K562 (cell line): ENCODE data around the gene INO80C. TPM values are rescaled to one million over a fixed set of nuclear protein-coding genes. Genes with fewer than 3 reads are reported as not detected.
A peak's percentile ranks its signal among the peaks of the same experiment; 100 is the strongest.

ENCODE experiments used
- ATAC-seq: fragments of 200-7000 bp; cut with Tn5 transposase; 3 replicates; pipeline ENCODE4 v1.9.1; 2020; ENCODE audit warnings: moderate library complexity
- BruUV-seq: library from RNA; stranded (reverse); fragments of 400-500 nt; replicated peaks from 2 replicates; lab custom pipeline; 2021; lab: Mats Ljungman, UMichigan
- CTCF ChIA-PET: fragments of 300-600 bp; formaldehyde crosslinking; extraction: SDS; loops from one replicate; lab custom pipeline; 2021; ENCODE audit warnings: low intra/inter-chr PET ratio; lab: Yijun Ruan, JAX
- POLR2A ChIA-PET: fragments of 300-600, 350-650 bp; sonication (Branson Sonifier 250); formaldehyde crosslinking; extraction: SDS; loops from one replicate; lab custom pipeline; 2021; ENCODE audit warnings: antibody characterized with exemption, inconsistent platforms; lab: Yijun Ruan, JAX
- DNase-seq, 4 experiments: peaks; one replicate each; pipeline versions ENCODE4 v3.0.0 to v3.0.0-alpha.2; 2011 to 2018; ENCODE audit warnings: low spot score in 3 of 4, mixed read lengths in 3 of 4; ENCODE audit errors: extremely low read depth in 1 of 4
- FAIRE-seq: peaks from 2 replicates; lab custom pipeline; 2011; peaks lifted over from hg19 to GRCh38; lab: Jason Lieb, UNC
- H2AFZ ChIP-seq: 2 replicates; pipeline ENCODE4 v1.6.0; 2011; ENCODE audit warnings: low read depth, low read length, control low read depth, inconsistent platforms
- H3K27ac ChIP-seq: fragments of 200-600 bp; 3 replicates; pipeline ENCODE4 v1.8.0; 2011; ENCODE audit warnings: low read depth, mild to moderate bottlenecking, control low read depth, inconsistent platforms, low read length, moderate library complexity, mixed read lengths; ENCODE audit errors: extremely low read depth
- H3K27me3 ChIP-seq, 2 experiments: fragments of 300-600 bp in 1 of 2; 2 replicates in 1 of 2; 3 replicates in 1 of 2; pipeline versions ENCODE4 v1.6.0 to v1.8.0; 2011; ENCODE audit warnings: inconsistent platforms in 2 of 2, low read length in 2 of 2, mild to moderate bottlenecking in 1 of 2, mixed read lengths in 1 of 2, moderate library complexity in 1 of 2; ENCODE audit not compliant: control insufficient read depth in 2 of 2, insufficient read depth in 2 of 2
- H3K36me3 ChIP-seq: fragments of 300-600 bp; 3 replicates; pipeline ENCODE4 v1.8.0; 2011; ENCODE audit warnings: mild to moderate bottlenecking, low read length, inconsistent platforms; ENCODE audit not compliant: control insufficient read depth, insufficient read depth
- H3K4me1 ChIP-seq, 2 experiments: fragments of 200-600 bp in 1 of 2; replicated peaks in 1 of 2; 2 replicates in 1 of 2; 3 replicates in 1 of 2; pipeline versions ENCODE4 v1.5.1 to v1.8.0; 2011; ENCODE audit warnings: inconsistent platforms in 2 of 2, low read length in 2 of 2, mild to moderate bottlenecking in 1 of 2, mixed read lengths in 1 of 2, moderate library complexity in 1 of 2; ENCODE audit not compliant: control insufficient read depth in 2 of 2, insufficient read depth in 2 of 2
- H3K4me2 ChIP-seq: 2 replicates; pipeline ENCODE4 v1.6.1; 2011; ENCODE audit warnings: low read length, control low read depth, inconsistent platforms, mixed read lengths; ENCODE audit not compliant: insufficient read depth
- H3K4me3 ChIP-seq: fragments of 200-600 bp; sonication (generic), shearing (Covaris generic); 2 replicates; pipeline ENCODE4 v1.5.1; 2016; ENCODE audit warnings: control low read depth, inconsistent platforms
- H3K79me2 ChIP-seq: fragments of 200-600 bp; 3 replicates; pipeline ENCODE4 v1.8.0; 2011; ENCODE audit warnings: low read length, inconsistent platforms; ENCODE audit not compliant: control insufficient read depth, insufficient read depth
- H3K9ac ChIP-seq, 2 experiments: 2 replicates each; pipeline versions ENCODE4 v1.6.0 to v1.6.1; 2011; ENCODE audit warnings: low read depth in 2 of 2, low read length in 2 of 2, control low read depth in 1 of 2, inconsistent platforms in 1 of 2, mild to moderate bottlenecking in 1 of 2, mixed read lengths in 1 of 2; ENCODE audit not compliant: insufficient read depth in 1 of 2
- H3K9me1 ChIP-seq: one replicate; pipeline ENCODE4 v1.6.0; 2011; ENCODE audit warnings: inconsistent platforms, mild to moderate bottlenecking, low read length, moderate library complexity; ENCODE audit not compliant: control insufficient read depth, insufficient read depth
- H3K9me3 ChIP-seq: replicated peaks from 2 replicates; pipeline ENCODE4 v1.5.1; 2011; ENCODE audit warnings: low read depth, low read length, inconsistent platforms; ENCODE audit not compliant: control insufficient read depth, insufficient read depth
- H4K20me1 ChIP-seq: replicated peaks from 2 replicates; pipeline ENCODE4 v1.6.1; 2011; ENCODE audit warnings: low read length, inconsistent platforms, mixed read lengths; ENCODE audit not compliant: control insufficient read depth, insufficient read depth
- JUND ChIP-seq, 2 experiments: IDR thresholded peaks; 2 replicates in 1 of 2; 3 replicates in 1 of 2; pipeline ENCODE4 v1.6.1; 2011; ENCODE audit warnings: borderline replicate concordance in 2 of 2, low read depth in 2 of 2, low read length in 2 of 2, improper control_type of control experiment in 1 of 2, missing biosample characterization in 1 of 2, missing genetic modification characterization in 1 of 2, missing genetic modification reagents in 1 of 2
- L3MBTL2 ChIP-seq: fragments of 450-650 bp; IDR thresholded peaks from 2 replicates; pipeline ENCODE4 v1.6.1; 2016; ENCODE audit warnings: mild to moderate bottlenecking, moderate library complexity
- POLR2B ChIP-seq: fragments of 450-650 bp; IDR thresholded peaks from 2 replicates; pipeline ENCODE4 v1.6.1; 2018; ENCODE audit warnings: low read depth; ENCODE audit not compliant: partially characterized antibody
- SREBF1 ChIP-seq: fragments of 150-350 bp; IDR thresholded peaks from 2 replicates; pipeline ENCODE4 v1.6.1; 2014; ENCODE audit warnings: antibody characterized with exemption, low read depth, low read length, borderline replicate concordance
- TFAM ChIP-seq: fragments of 250-450 bp; sonication (Bioruptor Pico); conservative IDR thresholded peaks from 2 replicates; pipeline ENCODE4 v1.5.0; 2021; ENCODE audit warnings: mild to moderate bottlenecking, moderate library complexity
- WGBS: fragments of 100-300 bp; shearing (Covaris generic); methylation state at CpG from one replicate; pipeline ENCODE4 v1.1.6; 2016; ENCODE audit warnings: low coverage, mixed read lengths; ENCODE audit not compliant: insufficient coverage; ENCODE audit errors: missing lambda C conversion rate; 5-methylcytosine and 5-hydroxymethylcytosine counted together
- in situ Hi-C: fragments of 300-500 bp; cut with MboI; formaldehyde crosslinking; loops from 4 replicates; pipeline ENCODE4 v1.15.0; 2018; ENCODE audit warnings: inconsistent platforms, mixed read lengths
- intact Hi-C: fragments of 100-400 bp; cut with micrococcal nuclease; formaldehyde crosslinking; loops from 2 replicates; pipeline ENCODE4 v1.14.2; 2022
- polyA plus RNA-seq, 8 experiments: library from polyadenylated mRNA; depleted of rRNA in 4 of 8; stranded (reverse) in 5 of 8; unstranded in 3 of 8; fragments of >200 nt; fragmentation: Nextera tagmentation in 2 of 8; fragmentation: Illumina TruSeq in 1 of 8; extraction: Ambion mirVana in 2 of 8; extraction: Trizol in 1 of 8; gene quantifications; 2 replicates each; pipeline versions ENCODE4 v1.2.1 to v1.2.3, GENCODE V29; 2011 to 2014; ENCODE audit warnings: inconsistent platforms in 1 of 8, missing spikeins in 1 of 8
- total RNA-seq, 7 experiments: library from RNA; depleted of rRNA in 6 of 7; stranded (reverse); fragments of >200 nt in 6 of 7; fragmentation: Illumina TruSeq in 2 of 7; extraction: Trizol in 2 of 7; gene quantifications; 2 replicates each; pipeline versions ENCODE4 v1.2.1 to v1.2.3, GENCODE V29; 2011 to 2021; ENCODE audit warnings: low replicate concordance in 1 of 7
- TF ChIP-seq, protein P1 (sequence below): sonication (generic); formaldehyde crosslinking; IDR thresholded peaks from 2 replicates; pipeline ENCODE4 v1.8.1; 2023; ENCODE audit warnings: mild to moderate bottlenecking, missing genetic modification reagents
- TF ChIP-seq, protein P2 (sequence below): sonication (generic); formaldehyde crosslinking; IDR thresholded peaks from 2 replicates; pipeline ENCODE4 v1.5.0; 2020; ENCODE audit warnings: missing genetic modification reagents
- TF ChIP-seq, protein P3 (sequence below): fragments of 450-650 bp; IDR thresholded peaks from 2 replicates; pipeline ENCODE4 v1.6.1; 2016; ENCODE audit warnings: mild to moderate bottlenecking, moderate library complexity

Gene INO80C
- total and polyA plus RNA-seq, 9 of the 15 experiments (the other 6 are each of a cell fraction or from before 2014, with no cell fraction given), result 14.3 to 53.3 (median 46.6) TPM

DNA sequence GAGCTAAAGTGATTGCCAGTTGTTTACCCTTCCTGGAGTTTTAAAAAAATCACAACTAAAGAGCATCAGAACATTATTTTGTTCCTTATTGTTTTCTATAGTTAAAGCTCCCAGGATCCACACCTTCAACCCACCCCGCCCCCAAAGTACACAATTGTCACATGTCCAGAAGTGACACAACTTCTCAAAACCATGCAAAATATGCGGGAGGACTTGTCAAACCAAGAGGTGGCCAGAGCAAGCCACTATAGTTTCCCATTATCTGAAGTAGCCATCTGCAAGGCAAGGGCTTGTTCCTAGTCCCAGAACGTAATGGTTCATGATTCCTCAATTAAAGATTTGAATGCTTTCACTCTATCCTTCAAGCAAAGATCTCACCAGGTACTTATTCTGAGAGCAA lies 9.9 kb upstream of the INO80C start:
- intact Hi-C loops (no loop called here), in situ Hi-C loops (no loop called here)
- no peaks in the 10 kb centered on the region for H3K9me1 ChIP-seq
- ChIA-PET POLR2A (interaction anchor here (1.2 to 3.2 kb wide), 2 partner anchors 9 to 10 kb away, joined by 3 to 16 read pairs; partner anchors contain the start of gene INO80C), CTCF (no interaction called here)
- H3K9ac ChIP-seq, result 0 out of 4 replicates have a peak overlapping the region, but pooled peaks of 1 of the 2 experiments have one; percentile 31
- H3K27me3 ChIP-seq, result no peaks in the 10 kb centered on the region; a peak in 1 of 5 replicates
- no peak overlapping the region for H3K4me2 ChIP-seq
- no peak overlapping the region for H3K4me3 ChIP-seq
- peaks cover 3 to 27% of the 10 kb centered on the region in 2 experiments for H3K4me1 ChIP-seq
- H3K36me3 ChIP-seq, result no peaks in the 10 kb centered on the region
- peak overlapping the region; percentile 57 for H2AFZ ChIP-seq
- FAIRE-seq (peak; percentile 37), DNase-seq (peak in 1 of 4 experiments; percentile 40), ATAC-seq (peak; percentile 51)
- WGBS, result 6% methylated on average over 3 of the region's 3 CpGs
- no peaks in the 10 kb centered on the region for H3K79me2 ChIP-seq
- H4K20me1 ChIP-seq, result no peaks in the 10 kb centered on the region
- H3K27ac ChIP-seq, result no peak overlapping the region
- BruUV-seq, result no TSS peak
- no peaks in the 10 kb centered on the region for H3K9me3 ChIP-seq
- TF ChIP-seq, protein P1, sequence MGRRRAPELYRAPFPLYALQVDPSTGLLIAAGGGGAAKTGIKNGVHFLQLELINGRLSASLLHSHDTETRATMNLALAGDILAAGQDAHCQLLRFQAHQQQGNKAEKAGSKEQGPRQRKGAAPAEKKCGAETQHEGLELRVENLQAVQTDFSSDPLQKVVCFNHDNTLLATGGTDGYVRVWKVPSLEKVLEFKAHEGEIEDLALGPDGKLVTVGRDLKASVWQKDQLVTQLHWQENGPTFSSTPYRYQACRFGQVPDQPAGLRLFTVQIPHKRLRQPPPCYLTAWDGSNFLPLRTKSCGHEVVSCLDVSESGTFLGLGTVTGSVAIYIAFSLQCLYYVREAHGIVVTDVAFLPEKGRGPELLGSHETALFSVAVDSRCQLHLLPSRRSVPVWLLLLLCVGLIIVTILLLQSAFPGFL, result no peak
- TF ChIP-seq, protein P2, sequence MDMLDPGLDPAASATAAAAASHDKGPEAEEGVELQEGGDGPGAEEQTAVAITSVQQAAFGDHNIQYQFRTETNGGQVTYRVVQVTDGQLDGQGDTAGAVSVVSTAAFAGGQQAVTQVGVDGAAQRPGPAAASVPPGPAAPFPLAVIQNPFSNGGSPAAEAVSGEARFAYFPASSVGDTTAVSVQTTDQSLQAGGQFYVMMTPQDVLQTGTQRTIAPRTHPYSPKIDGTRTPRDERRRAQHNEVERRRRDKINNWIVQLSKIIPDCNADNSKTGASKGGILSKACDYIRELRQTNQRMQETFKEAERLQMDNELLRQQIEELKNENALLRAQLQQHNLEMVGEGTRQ (CRISPR knock-in tag), result peak; percentile 45; the same call in 1 of the 2 replicates
- no peak for TF ChIP-seq SREBF1
- no peak for TF ChIP-seq JUND (IDR thresholded peaks at IDR 0.05; ENCODE audit: borderline replicate concordance, low read depth, low read length)
- TF ChIP-seq JUND (tag; IDR thresholded peaks at IDR 0.05; ENCODE audit: borderline replicate concordance, low read depth, low read length), result 0 out of 3 replicates have a peak, but pooled peaks have one; percentile 38
- TF ChIP-seq TFAM (CRISPR knock-in tag), result no peak
- TF ChIP-seq POLR2B, result no peak
- TF ChIP-seq, protein P3, sequence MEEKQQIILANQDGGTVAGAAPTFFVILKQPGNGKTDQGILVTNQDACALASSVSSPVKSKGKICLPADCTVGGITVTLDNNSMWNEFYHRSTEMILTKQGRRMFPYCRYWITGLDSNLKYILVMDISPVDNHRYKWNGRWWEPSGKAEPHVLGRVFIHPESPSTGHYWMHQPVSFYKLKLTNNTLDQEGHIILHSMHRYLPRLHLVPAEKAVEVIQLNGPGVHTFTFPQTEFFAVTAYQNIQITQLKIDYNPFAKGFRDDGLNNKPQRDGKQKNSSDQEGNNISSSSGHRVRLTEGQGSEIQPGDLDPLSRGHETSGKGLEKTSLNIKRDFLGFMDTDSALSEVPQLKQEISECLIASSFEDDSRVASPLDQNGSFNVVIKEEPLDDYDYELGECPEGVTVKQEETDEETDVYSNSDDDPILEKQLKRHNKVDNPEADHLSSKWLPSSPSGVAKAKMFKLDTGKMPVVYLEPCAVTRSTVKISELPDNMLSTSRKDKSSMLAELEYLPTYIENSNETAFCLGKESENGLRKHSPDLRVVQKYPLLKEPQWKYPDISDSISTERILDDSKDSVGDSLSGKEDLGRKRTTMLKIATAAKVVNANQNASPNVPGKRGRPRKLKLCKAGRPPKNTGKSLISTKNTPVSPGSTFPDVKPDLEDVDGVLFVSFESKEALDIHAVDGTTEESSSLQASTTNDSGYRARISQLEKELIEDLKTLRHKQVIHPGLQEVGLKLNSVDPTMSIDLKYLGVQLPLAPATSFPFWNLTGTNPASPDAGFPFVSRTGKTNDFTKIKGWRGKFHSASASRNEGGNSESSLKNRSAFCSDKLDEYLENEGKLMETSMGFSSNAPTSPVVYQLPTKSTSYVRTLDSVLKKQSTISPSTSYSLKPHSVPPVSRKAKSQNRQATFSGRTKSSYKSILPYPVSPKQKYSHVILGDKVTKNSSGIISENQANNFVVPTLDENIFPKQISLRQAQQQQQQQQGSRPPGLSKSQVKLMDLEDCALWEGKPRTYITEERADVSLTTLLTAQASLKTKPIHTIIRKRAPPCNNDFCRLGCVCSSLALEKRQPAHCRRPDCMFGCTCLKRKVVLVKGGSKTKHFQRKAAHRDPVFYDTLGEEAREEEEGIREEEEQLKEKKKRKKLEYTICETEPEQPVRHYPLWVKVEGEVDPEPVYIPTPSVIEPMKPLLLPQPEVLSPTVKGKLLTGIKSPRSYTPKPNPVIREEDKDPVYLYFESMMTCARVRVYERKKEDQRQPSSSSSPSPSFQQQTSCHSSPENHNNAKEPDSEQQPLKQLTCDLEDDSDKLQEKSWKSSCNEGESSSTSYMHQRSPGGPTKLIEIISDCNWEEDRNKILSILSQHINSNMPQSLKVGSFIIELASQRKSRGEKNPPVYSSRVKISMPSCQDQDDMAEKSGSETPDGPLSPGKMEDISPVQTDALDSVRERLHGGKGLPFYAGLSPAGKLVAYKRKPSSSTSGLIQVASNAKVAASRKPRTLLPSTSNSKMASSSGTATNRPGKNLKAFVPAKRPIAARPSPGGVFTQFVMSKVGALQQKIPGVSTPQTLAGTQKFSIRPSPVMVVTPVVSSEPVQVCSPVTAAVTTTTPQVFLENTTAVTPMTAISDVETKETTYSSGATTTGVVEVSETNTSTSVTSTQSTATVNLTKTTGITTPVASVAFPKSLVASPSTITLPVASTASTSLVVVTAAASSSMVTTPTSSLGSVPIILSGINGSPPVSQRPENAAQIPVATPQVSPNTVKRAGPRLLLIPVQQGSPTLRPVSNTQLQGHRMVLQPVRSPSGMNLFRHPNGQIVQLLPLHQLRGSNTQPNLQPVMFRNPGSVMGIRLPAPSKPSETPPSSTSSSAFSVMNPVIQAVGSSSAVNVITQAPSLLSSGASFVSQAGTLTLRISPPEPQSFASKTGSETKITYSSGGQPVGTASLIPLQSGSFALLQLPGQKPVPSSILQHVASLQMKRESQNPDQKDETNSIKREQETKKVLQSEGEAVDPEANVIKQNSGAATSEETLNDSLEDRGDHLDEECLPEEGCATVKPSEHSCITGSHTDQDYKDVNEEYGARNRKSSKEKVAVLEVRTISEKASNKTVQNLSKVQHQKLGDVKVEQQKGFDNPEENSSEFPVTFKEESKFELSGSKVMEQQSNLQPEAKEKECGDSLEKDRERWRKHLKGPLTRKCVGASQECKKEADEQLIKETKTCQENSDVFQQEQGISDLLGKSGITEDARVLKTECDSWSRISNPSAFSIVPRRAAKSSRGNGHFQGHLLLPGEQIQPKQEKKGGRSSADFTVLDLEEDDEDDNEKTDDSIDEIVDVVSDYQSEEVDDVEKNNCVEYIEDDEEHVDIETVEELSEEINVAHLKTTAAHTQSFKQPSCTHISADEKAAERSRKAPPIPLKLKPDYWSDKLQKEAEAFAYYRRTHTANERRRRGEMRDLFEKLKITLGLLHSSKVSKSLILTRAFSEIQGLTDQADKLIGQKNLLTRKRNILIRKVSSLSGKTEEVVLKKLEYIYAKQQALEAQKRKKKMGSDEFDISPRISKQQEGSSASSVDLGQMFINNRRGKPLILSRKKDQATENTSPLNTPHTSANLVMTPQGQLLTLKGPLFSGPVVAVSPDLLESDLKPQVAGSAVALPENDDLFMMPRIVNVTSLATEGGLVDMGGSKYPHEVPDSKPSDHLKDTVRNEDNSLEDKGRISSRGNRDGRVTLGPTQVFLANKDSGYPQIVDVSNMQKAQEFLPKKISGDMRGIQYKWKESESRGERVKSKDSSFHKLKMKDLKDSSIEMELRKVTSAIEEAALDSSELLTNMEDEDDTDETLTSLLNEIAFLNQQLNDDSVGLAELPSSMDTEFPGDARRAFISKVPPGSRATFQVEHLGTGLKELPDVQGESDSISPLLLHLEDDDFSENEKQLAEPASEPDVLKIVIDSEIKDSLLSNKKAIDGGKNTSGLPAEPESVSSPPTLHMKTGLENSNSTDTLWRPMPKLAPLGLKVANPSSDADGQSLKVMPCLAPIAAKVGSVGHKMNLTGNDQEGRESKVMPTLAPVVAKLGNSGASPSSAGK, result 0 out of 2 replicates have a peak, but pooled peaks have one; percentile 25
- peak; percentile 58 for TF ChIP-seq L3MBTL2
